ENCODE results near the gene RILPL1. TPM values are rescaled to one million over a fixed set of nuclear protein-coding genes. Genes with fewer than 3 reads are reported as not detected.

The RILPL1 gene
- total RNA-seq, 1 donor from 2014 or later: 6.2 TPM

DNA sequence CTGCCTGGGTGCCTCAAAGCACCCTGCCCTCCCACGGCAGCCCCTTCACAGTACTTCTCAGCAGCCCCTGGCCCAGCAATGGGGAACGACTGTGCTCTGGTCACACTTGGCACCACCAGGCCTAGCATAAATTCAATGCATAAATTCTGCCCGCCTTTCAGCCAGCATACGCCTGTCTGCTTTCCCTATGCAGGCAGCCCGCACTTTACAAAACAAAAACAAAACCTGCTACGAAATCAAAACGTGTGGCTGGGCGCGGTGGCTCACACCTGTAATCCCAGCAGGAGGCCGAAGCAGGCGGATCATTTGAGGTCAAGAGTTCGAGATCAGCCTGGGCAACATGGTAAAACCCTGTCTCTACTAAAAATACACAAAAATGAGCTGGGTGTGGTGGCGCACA lies 42.0 kb downstream of the RILPL1 start:
- H3K4me1 Mint-ChIP-seq (ENCODE audit: low read depth, unreplicated experiment): peaks cover 23% of the 10 kb centered on the region
- TF ChIP-seq, protein P1, sequence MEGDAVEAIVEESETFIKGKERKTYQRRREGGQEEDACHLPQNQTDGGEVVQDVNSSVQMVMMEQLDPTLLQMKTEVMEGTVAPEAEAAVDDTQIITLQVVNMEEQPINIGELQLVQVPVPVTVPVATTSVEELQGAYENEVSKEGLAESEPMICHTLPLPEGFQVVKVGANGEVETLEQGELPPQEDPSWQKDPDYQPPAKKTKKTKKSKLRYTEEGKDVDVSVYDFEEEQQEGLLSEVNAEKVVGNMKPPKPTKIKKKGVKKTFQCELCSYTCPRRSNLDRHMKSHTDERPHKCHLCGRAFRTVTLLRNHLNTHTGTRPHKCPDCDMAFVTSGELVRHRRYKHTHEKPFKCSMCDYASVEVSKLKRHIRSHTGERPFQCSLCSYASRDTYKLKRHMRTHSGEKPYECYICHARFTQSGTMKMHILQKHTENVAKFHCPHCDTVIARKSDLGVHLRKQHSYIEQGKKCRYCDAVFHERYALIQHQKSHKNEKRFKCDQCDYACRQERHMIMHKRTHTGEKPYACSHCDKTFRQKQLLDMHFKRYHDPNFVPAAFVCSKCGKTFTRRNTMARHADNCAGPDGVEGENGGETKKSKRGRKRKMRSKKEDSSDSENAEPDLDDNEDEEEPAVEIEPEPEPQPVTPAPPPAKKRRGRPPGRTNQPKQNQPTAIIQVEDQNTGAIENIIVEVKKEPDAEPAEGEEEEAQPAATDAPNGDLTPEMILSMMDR (IDR thresholded peaks at IDR 0.05; ENCODE audit: partially characterized antibody, unreplicated experiment): no peak
- no peaks in the 10 kb centered on the region for H3K36me3 Mint-ChIP-seq (ENCODE audit: unreplicated experiment)
- no peak for DNase-seq
- H3K27ac Mint-ChIP-seq (ENCODE audit: unreplicated experiment): peak overlapping the region; percentile 28
- peaks cover 10% of the 10 kb centered on the region for H3K27me3 Mint-ChIP-seq (ENCODE audit: unreplicated experiment)
- H3K4me3 Mint-ChIP-seq (ENCODE audit: unreplicated experiment): no peak overlapping the region
- peaks cover 5% of the 10 kb centered on the region for H3K9me3 Mint-ChIP-seq (ENCODE audit: unreplicated experiment)

DNA sequence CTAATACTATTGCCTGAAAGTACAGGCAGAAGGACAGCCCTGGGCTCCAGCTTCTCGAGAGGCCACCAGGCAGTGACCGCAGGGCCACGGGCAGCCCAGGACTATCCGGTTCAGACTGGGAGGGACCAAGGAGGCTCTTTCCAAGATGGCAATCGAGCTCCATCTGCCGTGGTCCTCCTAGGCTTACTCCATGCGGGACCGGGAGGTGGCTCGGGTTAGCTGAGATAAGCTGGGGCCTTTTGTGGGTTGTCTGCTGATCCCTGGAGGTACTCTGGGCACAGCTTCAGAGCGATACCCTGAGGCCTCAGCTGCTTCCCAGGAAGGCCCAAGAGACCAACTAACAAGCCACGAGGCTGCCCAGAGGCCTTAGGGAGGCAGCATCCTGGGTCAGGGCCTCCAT lies 42.5 kb downstream of the RILPL1 start:
- H3K36me3 Mint-ChIP-seq (ENCODE audit: unreplicated experiment): no peaks in the 10 kb centered on the region
- H3K4me1 Mint-ChIP-seq (ENCODE audit: low read depth, unreplicated experiment): peaks cover 21% of the 10 kb centered on the region
- peaks cover 5% of the 10 kb centered on the region for H3K9me3 Mint-ChIP-seq (ENCODE audit: unreplicated experiment)
- TF ChIP-seq, protein P1 (IDR thresholded peaks at IDR 0.05; ENCODE audit: partially characterized antibody, unreplicated experiment): no peak
- no peak overlapping the region for H3K4me3 Mint-ChIP-seq (ENCODE audit: unreplicated experiment)
- H3K27me3 Mint-ChIP-seq (ENCODE audit: unreplicated experiment): peaks cover 10% of the 10 kb centered on the region
- H3K27ac Mint-ChIP-seq (ENCODE audit: unreplicated experiment): no peak overlapping the region
- DNase-seq: no peak

DNA sequence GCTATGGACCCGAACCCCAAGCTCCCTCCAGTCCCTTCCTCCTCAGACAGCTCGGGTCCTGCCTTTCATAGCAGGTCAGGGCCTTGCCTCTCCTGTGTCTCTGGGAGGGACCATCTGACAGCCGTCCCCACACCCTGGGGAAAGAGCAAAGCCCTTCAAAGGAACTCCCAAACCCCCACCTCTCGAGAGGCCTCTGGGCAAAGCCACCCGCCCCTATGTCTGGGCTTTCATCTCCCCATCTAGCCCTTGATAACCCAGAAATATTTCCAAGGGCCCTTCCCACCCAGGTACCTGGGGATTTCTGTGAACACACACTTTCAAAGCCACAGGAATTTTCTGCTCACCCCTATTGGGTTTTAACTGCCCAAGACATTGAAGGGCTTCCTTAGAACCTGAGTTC lies 43.4 kb downstream of the RILPL1 start:
- H3K4me1 Mint-ChIP-seq (ENCODE audit: low read depth, unreplicated experiment): peaks cover 21% of the 10 kb centered on the region
- peaks cover 5% of the 10 kb centered on the region for H3K9me3 Mint-ChIP-seq (ENCODE audit: unreplicated experiment)
- no peak overlapping the region for H3K4me3 Mint-ChIP-seq (ENCODE audit: unreplicated experiment)
- TF ChIP-seq, protein P1 (IDR thresholded peaks at IDR 0.05; ENCODE audit: partially characterized antibody, unreplicated experiment): no peak
- H3K27ac Mint-ChIP-seq (ENCODE audit: unreplicated experiment): no peak overlapping the region
- no peaks in the 10 kb centered on the region for H3K36me3 Mint-ChIP-seq (ENCODE audit: unreplicated experiment)
- no peak for DNase-seq
- peaks cover 10% of the 10 kb centered on the region for H3K27me3 Mint-ChIP-seq (ENCODE audit: unreplicated experiment)

DNA sequence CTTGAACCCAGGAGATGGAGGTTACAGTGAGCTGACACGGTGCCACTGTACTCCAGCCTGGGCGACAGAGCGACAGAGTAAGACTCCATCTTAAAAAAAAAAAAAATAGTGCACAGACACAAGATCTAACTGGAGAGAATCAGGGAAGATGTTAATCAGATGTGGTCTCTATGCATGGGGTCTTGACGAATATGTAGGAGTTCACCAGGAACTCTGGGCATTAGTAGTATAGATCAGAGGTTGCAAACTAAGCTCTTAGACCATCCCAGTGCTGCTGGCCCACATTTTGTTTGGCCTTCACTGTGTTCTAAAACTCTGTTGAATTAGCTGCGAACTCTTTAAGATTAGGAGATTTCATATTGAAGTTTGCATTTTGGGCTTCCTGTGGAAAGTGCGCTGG lies 43.9 kb downstream of the RILPL1 start:
- Mint-ChIP-seq H3K36me3 (ENCODE audit: unreplicated experiment) (no peaks in the 10 kb centered on the region), H3K4me3 (ENCODE audit: unreplicated experiment) (no peak overlapping the region), H3K4me1 (ENCODE audit: low read depth, unreplicated experiment) (peaks cover 16% of the 10 kb centered on the region), H3K27me3 (ENCODE audit: unreplicated experiment) (peaks cover 6% of the 10 kb centered on the region), H3K9me3 (ENCODE audit: unreplicated experiment) (peaks cover 5% of the 10 kb centered on the region), H3K27ac (ENCODE audit: unreplicated experiment) (no peak overlapping the region)
- TF ChIP-seq, protein P1 (IDR thresholded peaks at IDR 0.05; ENCODE audit: partially characterized antibody, unreplicated experiment): no peak
- DNase-seq: no peak

DNA sequence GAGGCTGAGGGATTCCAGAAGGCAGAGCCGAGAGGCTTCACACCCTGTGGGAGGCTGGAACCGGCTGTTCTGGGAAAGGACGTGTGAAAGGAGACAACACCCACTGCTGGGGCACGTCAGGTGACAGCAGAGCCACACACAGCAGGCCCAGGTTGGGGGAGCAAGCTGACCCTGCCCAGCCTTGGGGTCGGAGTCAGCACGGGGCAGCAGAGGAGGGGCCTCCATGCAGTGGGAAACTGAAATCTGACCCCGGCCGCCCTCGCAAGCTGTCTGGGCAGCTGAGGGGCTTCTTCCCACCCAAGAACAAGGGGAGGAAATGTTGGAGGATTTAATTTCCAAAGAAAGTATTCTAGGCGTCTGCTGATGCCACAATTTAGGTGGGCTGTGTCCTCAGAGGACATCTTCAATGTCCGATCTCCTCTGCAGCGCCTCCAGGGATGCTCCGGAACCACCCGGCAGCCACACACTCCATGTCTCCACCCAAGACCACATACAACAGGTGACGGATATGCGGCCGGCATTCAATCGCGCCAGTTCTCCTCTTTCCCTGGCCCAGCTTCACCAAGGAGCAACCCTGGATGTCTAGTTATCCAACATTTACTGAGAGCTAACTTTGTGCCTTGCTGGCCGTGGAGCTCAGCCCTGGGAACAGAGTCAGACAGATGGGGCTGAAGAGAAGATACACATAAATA lies 44.8 kb downstream of the RILPL1 start:
- Mint-ChIP-seq H3K4me1 (ENCODE audit: low read depth, unreplicated experiment) (peaks cover 13% of the 10 kb centered on the region), H3K27me3 (ENCODE audit: unreplicated experiment) (peaks cover 4% of the 10 kb centered on the region), H3K36me3 (ENCODE audit: unreplicated experiment) (no peaks in the 10 kb centered on the region), H3K9me3 (ENCODE audit: unreplicated experiment) (peaks cover 7% of the 10 kb centered on the region), H3K4me3 (ENCODE audit: unreplicated experiment) (no peak overlapping the region), H3K27ac (ENCODE audit: unreplicated experiment) (no peak overlapping the region)
- TF ChIP-seq, protein P1 (IDR thresholded peaks at IDR 0.05; ENCODE audit: partially characterized antibody, unreplicated experiment): no peak
- DNase-seq: no peak
